Prostate gland (tissue), 2 donors: ENCODE measurements around the gene VMA21.

Experiments
- POLR2A ChIP-seq: fragments of 450-650 bp; IDR thresholded peaks from one replicate; pipeline ENCODE4 v1.6.1; 2016; ENCODE audit warnings: antibody characterized with exemption, mild to moderate bottlenecking
- POLR2AphosphoS5 ChIP-seq: sonication (generic); formaldehyde crosslinking; IDR thresholded peaks from one replicate; pipeline ENCODE4 v1.6.1; 2017; ENCODE audit warnings: antibody characterized with exemption
- TF ChIP-seq, protein P1 (sequence below), 4 experiments: fragments of 200-600 bp in 2 of 4; fragments of 450-650 bp in 2 of 4; sonication (generic) in 2 of 4; IDR thresholded peaks; 1 replicate in 3 of 4; 2 replicates in 1 of 4; pipeline ENCODE4 v1.5.1; 2016 to 2019; ENCODE audit warnings: antibody characterized with exemption in 4 of 4, mild to moderate bottlenecking in 2 of 4, moderate library complexity in 2 of 4

DNA sequence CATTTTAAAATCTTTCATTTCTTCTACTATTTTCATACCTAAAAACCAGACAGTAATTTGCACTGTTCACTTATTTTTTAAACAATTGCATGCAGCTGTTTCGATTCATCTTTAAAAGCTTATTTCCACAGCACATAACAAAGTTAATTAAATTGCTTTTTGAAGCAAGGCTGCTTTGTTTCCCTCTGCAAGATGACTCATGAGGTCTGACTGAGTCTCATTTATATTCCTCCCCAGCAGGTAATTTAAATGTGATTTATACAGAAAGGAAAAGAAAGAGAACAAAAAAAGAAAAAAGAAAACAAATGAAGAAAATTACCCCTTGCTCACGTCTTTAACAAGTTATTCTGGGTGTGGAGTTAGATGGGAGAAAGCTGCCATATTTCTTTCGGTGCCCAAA, 22.8 kb downstream of the VMA21 start:
- TF ChIP-seq, protein P1, sequence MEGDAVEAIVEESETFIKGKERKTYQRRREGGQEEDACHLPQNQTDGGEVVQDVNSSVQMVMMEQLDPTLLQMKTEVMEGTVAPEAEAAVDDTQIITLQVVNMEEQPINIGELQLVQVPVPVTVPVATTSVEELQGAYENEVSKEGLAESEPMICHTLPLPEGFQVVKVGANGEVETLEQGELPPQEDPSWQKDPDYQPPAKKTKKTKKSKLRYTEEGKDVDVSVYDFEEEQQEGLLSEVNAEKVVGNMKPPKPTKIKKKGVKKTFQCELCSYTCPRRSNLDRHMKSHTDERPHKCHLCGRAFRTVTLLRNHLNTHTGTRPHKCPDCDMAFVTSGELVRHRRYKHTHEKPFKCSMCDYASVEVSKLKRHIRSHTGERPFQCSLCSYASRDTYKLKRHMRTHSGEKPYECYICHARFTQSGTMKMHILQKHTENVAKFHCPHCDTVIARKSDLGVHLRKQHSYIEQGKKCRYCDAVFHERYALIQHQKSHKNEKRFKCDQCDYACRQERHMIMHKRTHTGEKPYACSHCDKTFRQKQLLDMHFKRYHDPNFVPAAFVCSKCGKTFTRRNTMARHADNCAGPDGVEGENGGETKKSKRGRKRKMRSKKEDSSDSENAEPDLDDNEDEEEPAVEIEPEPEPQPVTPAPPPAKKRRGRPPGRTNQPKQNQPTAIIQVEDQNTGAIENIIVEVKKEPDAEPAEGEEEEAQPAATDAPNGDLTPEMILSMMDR (IDR thresholded peaks at IDR 0.05): no peak
- TF ChIP-seq POLR2A: no peak
- no peak for TF ChIP-seq POLR2AphosphoS5
